Aorta (tissue), 5 donors: ENCODE results near the gene CLUH. TPM values are rescaled to one million over a fixed set of nuclear protein-coding genes. Genes with fewer than 3 reads are reported as not detected.

Source experiments
- ATAC-seq: fragments of 200-7000 bp; cut with Tn5 transposase; one replicate; pipeline ENCODE4 v1.9.1; 2022; ENCODE audit warnings: moderate library complexity; ENCODE audit not compliant: low FRiP score
- DNase-seq, 2 donors: peaks; one replicate each; pipeline ENCODE4 v3.0.0-alpha.2; 2020
- H3K27ac ChIP-seq, 2 donors: one replicate each; pipeline ENCODE4 v1.5.1; 2013; ENCODE audit warnings: low read length in 2 of 2, mild to moderate bottlenecking in 2 of 2, moderate library complexity in 2 of 2, control low read depth in 1 of 2, inconsistent platforms in 1 of 2, low read depth in 1 of 2
- H3K27me3 ChIP-seq, 2 donors: one replicate each; pipeline ENCODE4 v1.6.1; 2013; ENCODE audit warnings: control low read depth in 1 of 2, low read length in 1 of 2, mild to moderate bottlenecking in 1 of 2, moderate library complexity in 1 of 2; ENCODE audit not compliant: insufficient read depth in 2 of 2, control insufficient read depth in 1 of 2
- H3K36me3 ChIP-seq, 2 donors: one replicate each; pipeline ENCODE4 v1.6.1; 2013; ENCODE audit warnings: control low read depth in 1 of 2, low read length in 1 of 2, mild to moderate bottlenecking in 1 of 2; ENCODE audit not compliant: insufficient read depth in 2 of 2, control insufficient read depth in 1 of 2
- H3K4me1 ChIP-seq, 2 donors: one replicate each; pipeline ENCODE4 v1.6.1; 2013; ENCODE audit warnings: low read length in 2 of 2, control low read depth in 1 of 2, mild to moderate bottlenecking in 1 of 2, moderate library complexity in 1 of 2; ENCODE audit not compliant: insufficient read depth in 2 of 2, control insufficient read depth in 1 of 2
- H3K4me3 ChIP-seq, 2 donors: one replicate each; pipeline ENCODE4 v1.5.1; 2013; ENCODE audit warnings: low read length in 2 of 2, control low read depth in 1 of 2, mild to moderate bottlenecking in 1 of 2
- H3K9me3 ChIP-seq: one replicate; pipeline ENCODE4 v1.6.1; 2013; ENCODE audit warnings: mild to moderate bottlenecking, low read length; ENCODE audit not compliant: control insufficient read depth
- whole genome bisulfite sequencing, 2 donors: extraction: QIAGEN DNeasy Blood & Tissue Kit; methylation state at CpG; one replicate each; pipeline ENCODE4 v1.1.7; 2013; 5-methylcytosine and 5-hydroxymethylcytosine counted together
- intact Hi-C, 2 donors: fragments of 100-400 bp; cut with DNase I; formaldehyde crosslinking; loops; one replicate each; pipeline versions ENCODE4 v1.14.2 to v1.15.0; 2022
- polyA plus RNA-seq, 2 donors: library from polyadenylated mRNA; stranded (reverse); fragments of 200-250 nt; gene quantifications; one replicate each; pipeline ENCODE4 v1.2.3, GENCODE V29; 2013
- total RNA-seq, 2 donors: library from RNA; stranded (reverse); fragmentation: NEBNext Ultra II Directional; extraction: Animal tissue kit (Norgen Biotek cat#: 25700); gene quantifications; one replicate each; pipeline ENCODE4 v1.2.1, GENCODE V29; 2021
- donor health status: healthy with polysubstance abuse.
- donor health status: Bipolar disorder and iron deficiency.
- donor health status: DM: no; HTN: no; CAD: no.
- donor health status: DM: no; HTN: no; CAD: no.
- donor health status: DM: yes; HTN: yes; CAD: no.

The CLUH gene
- total and polyA plus RNA-seq, 4 donors, result 17.3 to 35.1 (median 28.5) TPM

GRCh38 chr17:2704890-2705248 is 6.7 kb downstream of the CLUH start:
- intact Hi-C loops, result no loop called here
- no peaks in the 10 kb centered on the region for H3K27me3 ChIP-seq
- 68 to 74% methylated on average over 4 of the region's 4 CpGs for WGBS, 2 donors
- peak; percentile 27 to 32 for DNase-seq
- H3K4me1 ChIP-seq, result peaks cover 0 to 2% of the 10 kb centered on the region in 2 donors
- no peaks in the 10 kb centered on the region for H3K9me3 ChIP-seq
- ATAC-seq, result no peak
- no peak overlapping the region for H3K4me3 ChIP-seq
- peaks cover 0 to 10% of the 10 kb centered on the region in 2 donors for H3K36me3 ChIP-seq
- no peak overlapping the region for H3K27ac ChIP-seq

DNA sequence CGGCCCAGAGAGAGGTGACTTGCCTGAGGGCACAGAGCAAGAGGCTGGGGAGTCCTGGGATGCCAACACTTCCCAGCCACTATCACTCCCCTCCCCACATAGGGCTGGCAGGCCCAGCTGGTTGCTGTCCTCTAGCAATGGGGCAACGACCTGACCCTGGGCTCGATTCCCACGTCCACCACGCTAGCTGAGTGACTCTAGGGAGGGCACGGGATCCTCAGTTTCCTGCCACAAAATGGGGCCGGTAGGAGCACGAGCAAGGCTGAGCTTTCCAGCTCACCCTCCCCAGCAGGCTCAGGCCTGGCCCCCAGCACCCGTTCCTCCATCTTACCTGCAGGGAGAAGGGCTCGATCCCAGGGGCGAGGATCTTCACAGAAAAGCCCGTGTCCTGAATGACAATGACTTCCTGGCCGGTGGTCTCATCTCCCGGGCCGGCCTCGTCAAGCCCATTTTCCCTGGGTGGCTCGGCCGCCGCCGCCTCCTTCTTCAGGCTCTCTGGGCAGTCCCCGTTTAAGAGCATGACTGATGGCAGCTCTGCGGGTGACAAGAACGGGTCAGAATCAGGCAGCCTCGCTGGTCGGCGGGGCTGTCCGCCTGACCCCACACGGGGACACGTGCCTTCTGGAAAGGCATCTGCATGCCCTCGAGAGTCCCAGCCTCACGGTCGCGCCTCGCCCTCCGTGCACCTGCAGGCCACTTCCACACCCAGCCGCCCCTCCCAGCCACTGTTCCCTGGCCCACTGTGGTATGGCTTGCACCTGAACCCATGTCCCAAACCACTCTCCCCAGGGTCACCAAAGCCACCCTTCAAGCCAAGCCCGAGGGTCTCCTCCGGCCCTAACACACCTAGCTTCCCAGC is 7.3 kb downstream of the CLUH start:
- no peak overlapping the region for H3K27ac ChIP-seq
- H3K36me3 ChIP-seq, result peaks cover 0 to 10% of the 10 kb centered on the region in 2 donors
- H3K4me3 ChIP-seq, result no peak overlapping the region
- peak; percentile 44 to 67 for DNase-seq
- H3K4me1 ChIP-seq, result peaks cover 0 to under 1% of the 10 kb centered on the region in 2 donors
- intact Hi-C loops, result no loop called here
- ATAC-seq, result no peak
- whole genome bisulfite sequencing, 2 donors, result 85 to 89% methylated on average over 32 to 38 of the region's 38 CpGs
- no peaks in the 10 kb centered on the region for H3K9me3 ChIP-seq
- H3K27me3 ChIP-seq, result no peaks in the 10 kb centered on the region

GRCh38 chr17:2703606-2704005 is 8.0 kb downstream of the CLUH start:
- Histone ChIP-seq H3K27ac (no peak overlapping the region), H3K9me3 (no peaks in the 10 kb centered on the region), H3K4me1 (no peaks in the 10 kb centered on the region), H3K27me3 (no peaks in the 10 kb centered on the region), H3K4me3 (no peak overlapping the region), H3K36me3 (peaks cover 0 to 10% of the 10 kb centered on the region in 2 donors)
- DNase-seq, result peak; percentile 32 to 45
- ATAC-seq, result no peak
- intact Hi-C loops, result no loop called here
- 93 to 96% methylated on average over 16 of the region's 16 CpGs for WGBS, 2 donors

DNA sequence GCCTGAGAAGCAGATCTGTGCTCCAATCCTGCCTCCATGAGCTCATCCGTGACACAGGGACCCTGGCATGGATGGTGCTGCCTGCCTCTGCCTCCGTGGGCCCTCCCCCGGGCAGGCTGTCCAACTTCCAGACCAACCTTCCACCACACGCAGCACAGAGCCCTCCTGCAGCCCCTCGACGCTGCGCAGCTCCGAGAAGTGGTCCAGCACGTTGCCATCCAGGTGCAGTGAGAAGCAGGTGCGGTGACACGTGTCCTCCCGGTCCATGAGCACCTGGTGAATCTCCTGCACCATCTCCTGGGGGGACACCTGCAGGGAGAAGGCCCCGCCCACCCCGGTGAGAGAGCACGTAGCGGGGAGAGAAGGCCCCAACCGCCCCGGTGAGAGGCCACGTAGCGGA is 8.4 kb downstream of the CLUH start:
- Histone ChIP-seq H3K9me3 (no peaks in the 10 kb centered on the region), H3K4me1 (no peaks in the 10 kb centered on the region), H3K4me3 (no peak overlapping the region), H3K27me3 (no peaks in the 10 kb centered on the region), H3K27ac (no peak overlapping the region), H3K36me3 (peaks cover 0 to 12% of the 10 kb centered on the region in 2 donors)
- ATAC-seq (no peak), DNase-seq (peak; percentile 38 to 67)
- intact Hi-C loops, result no loop called here
- WGBS, 2 donors, result 90 to 91% methylated on average over 20 of the region's 20 CpGs

DNA sequence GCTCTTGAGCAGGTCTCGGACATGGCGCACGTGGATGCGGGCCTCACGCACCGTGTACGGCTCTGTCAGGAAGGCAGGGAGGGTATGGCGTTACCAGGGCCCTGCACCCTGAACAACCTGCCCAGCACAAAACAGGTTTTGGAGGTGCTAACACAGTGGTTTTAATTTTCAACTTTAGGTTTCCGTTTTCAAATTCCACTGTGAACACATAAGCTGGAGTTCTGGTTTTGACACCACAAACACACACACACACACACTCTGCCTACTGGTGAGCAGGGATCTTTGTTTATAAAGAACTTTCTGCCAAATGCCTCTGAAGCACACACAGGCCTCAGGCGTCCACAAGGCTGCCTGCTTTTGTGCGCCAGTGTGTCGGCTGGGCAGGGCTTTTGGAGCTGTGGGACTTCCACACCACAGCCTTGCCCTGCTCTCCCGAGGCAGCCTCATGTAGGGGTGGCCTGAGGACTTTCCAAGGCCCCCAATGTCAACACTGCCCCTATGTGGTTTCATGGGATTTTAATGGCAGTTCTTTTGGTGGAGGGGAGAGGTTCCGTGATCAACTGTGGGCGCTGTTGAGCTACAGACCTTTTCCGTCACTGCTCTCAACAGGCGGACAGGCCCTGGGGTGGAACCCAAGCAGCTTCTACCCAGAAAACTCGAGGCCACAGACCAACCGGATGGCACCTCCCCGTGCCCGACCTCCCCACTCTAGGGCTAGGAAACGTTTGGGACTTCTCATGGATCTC is 9.4 kb downstream of the CLUH start:
- Histone ChIP-seq H3K4me3 (no peak overlapping the region), H3K36me3 (peaks cover 0 to 17% of the 10 kb centered on the region in 2 donors), H3K27ac (no peak overlapping the region), H3K4me1 (no peaks in the 10 kb centered on the region), H3K27me3 (no peaks in the 10 kb centered on the region), H3K9me3 (no peaks in the 10 kb centered on the region)
- WGBS, 2 donors, result 81 to 82% methylated on average over 22 of the region's 22 CpGs
- DNase-seq (peak; percentile 25 to 59), ATAC-seq (no peak)
- intact Hi-C loops, result no loop called here

GRCh38 chr17:2701161-2701995 is 10.2 kb downstream of the CLUH start:
- ATAC-seq (no peak), DNase-seq (peak; percentile 44 to 81)
- intact Hi-C loops, result no loop called here
- Histone ChIP-seq H3K36me3 (peaks cover 0 to 17% of the 10 kb centered on the region in 2 donors), H3K9me3 (no peaks in the 10 kb centered on the region), H3K4me3 (no peak overlapping the region), H3K27me3 (no peaks in the 10 kb centered on the region), H3K27ac (no peak overlapping the region), H3K4me1 (no peaks in the 10 kb centered on the region)
- 93% methylated on average over 41 of the region's 41 CpGs for WGBS, 2 donors

GRCh38 chr17:2700491-2701141 is 10.9 kb downstream of the CLUH start:
- peaks cover 0 to 17% of the 10 kb centered on the region in 2 donors for H3K36me3 ChIP-seq
- no peaks in the 10 kb centered on the region for H3K27me3 ChIP-seq
- ATAC-seq (no peak), DNase-seq (peak; percentile 36 to 72)
- H3K9me3 ChIP-seq, result no peaks in the 10 kb centered on the region
- H3K4me3 ChIP-seq, result no peak overlapping the region
- H3K4me1 ChIP-seq, result no peaks in the 10 kb centered on the region
- 87 to 89% methylated on average over 26 to 27 of the region's 27 CpGs for WGBS, 2 donors
- intact Hi-C loops, result no loop called here
- no peak overlapping the region for H3K27ac ChIP-seq

GRCh38 chr17:2700030-2700490 is 11.5 kb downstream of the CLUH start:
- H3K4me1 ChIP-seq, result no peaks in the 10 kb centered on the region
- peak; percentile 36 to 71 for DNase-seq
- no peak overlapping the region for H3K4me3 ChIP-seq
- no peak for ATAC-seq
- no peak overlapping the region for H3K27ac ChIP-seq
- no peaks in the 10 kb centered on the region for H3K27me3 ChIP-seq
- WGBS, 2 donors, result 92% methylated on average over 20 of the region's 20 CpGs
- intact Hi-C loops, result no loop called here
- H3K36me3 ChIP-seq, result peaks cover 0 to 17% of the 10 kb centered on the region in 2 donors
- no peaks in the 10 kb centered on the region for H3K9me3 ChIP-seq
